Activated CD4-positive, alpha-beta T cell treated with anti-CD3 and anti-CD28 coated beads, Interleukin-2, amount 50 U/mL, for 16 hours (primary cell): ENCODE measurements around the gene LPGAT1.

Experiments
- DNase-seq: peaks from one replicate; pipeline ENCODE4 v3.0.0-alpha.2; 2020

The LPGAT1 gene

GRCh38 chr1:211828584-211829342 is 1.8 kb downstream of the LPGAT1 start:
- no peak for DNase-seq

GRCh38 chr1:211827051-211827450 is 3.5 kb downstream of the LPGAT1 start:
- DNase-seq: no peak

GRCh38 chr1:211825980-211826379 is 4.6 kb downstream of the LPGAT1 start:
- no peak for DNase-seq

- no peak for DNase-seq
Observed at GRCh38 chr1:211822677-211823407, 7.7 kb downstream of the LPGAT1 start.

- no peak for DNase-seq
Observed at GRCh38 chr1:211816586-211816985, 14.0 kb downstream of the LPGAT1 start.

- no peak for DNase-seq
Observed at GRCh38 chr1:211814313-211814712, 16.2 kb downstream of the LPGAT1 start.

- no peak for DNase-seq
Observed at GRCh38 chr1:211813590-211813989, 17.0 kb downstream of the LPGAT1 start.

GRCh38 chr1:211812584-211812983 is 18.0 kb downstream of the LPGAT1 start:
- no peak for DNase-seq

GRCh38 chr1:211811848-211812247 is 18.7 kb downstream of the LPGAT1 start:
- no peak for DNase-seq

GRCh38 chr1:211811126-211811525 is 19.4 kb downstream of the LPGAT1 start:
- DNase-seq: no peak

GRCh38 chr1:211808475-211808874 is 22.1 kb downstream of the LPGAT1 start:
- DNase-seq: no peak

GRCh38 chr1:211804915-211805314 is 25.6 kb downstream of the LPGAT1 start:
- no peak for DNase-seq

GRCh38 chr1:211800925-211801607 is 29.5 kb downstream of the LPGAT1 start:
- DNase-seq: no peak

- DNase-seq: no peak
Observed at GRCh38 chr1:211797994-211798393, 32.6 kb downstream of the LPGAT1 start.

- DNase-seq: no peak
Observed at GRCh38 chr1:211791979-211792378, 38.6 kb downstream of the LPGAT1 start.

GRCh38 chr1:211789641-211790464 is 40.7 kb downstream of the LPGAT1 start:
- DNase-seq: no peak

- DNase-seq: no peak
Observed at GRCh38 chr1:211788626-211789025, 41.9 kb downstream of the LPGAT1 start.

GRCh38 chr1:211783897-211784296 is 46.7 kb downstream of the LPGAT1 start:
- no peak for DNase-seq

- DNase-seq: no peak
Observed at GRCh38 chr1:211783266-211783665, 47.3 kb downstream of the LPGAT1 start.

GRCh38 chr1:211781260-211781659 is 49.3 kb downstream of the LPGAT1 start:
- no peak for DNase-seq

GRCh38 chr1:211775170-211775569 is 55.4 kb downstream of the LPGAT1 start:
- no peak for DNase-seq

- DNase-seq: no peak
Observed at GRCh38 chr1:211764701-211765100, 65.9 kb downstream of the LPGAT1 start.

- DNase-seq: no peak
Observed at GRCh38 chr1:211762206-211762605, 68.4 kb downstream of the LPGAT1 start.
